ENCODE data around the gene AP4E1.
A peak's percentile ranks its signal among the peaks of the same experiment; 100 is the strongest.
"Not testable (repeated sequence)": the region's sequence is repeated elsewhere in the genome, so short reads cannot be mapped to it uniquely, and the experiment has no call there.

The AP4E1 gene

DNA sequence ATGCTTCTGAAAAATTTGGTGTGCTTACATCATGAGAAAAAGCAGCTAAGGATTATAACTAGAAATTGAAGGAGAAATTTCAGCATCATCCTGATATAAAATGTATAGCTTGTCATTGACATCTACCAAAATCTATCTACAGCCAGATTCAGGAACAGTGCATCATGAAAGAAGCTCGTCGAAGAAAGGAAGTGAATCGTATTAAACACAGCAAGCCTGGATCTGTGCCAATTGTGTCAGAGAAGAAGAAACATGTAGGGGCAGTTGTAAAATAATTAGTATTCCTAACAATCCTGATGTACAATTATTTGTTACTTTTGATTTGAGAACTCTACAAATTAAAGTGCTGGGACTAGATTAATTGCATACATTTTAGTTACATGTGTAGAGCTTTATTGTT is 37.2 kb downstream of the AP4E1 start:
- peak in 1 of 2 experiments; percentile 4 for DNase-seq (ENCODE audit: low read depth in 2 of 2)

DNA sequence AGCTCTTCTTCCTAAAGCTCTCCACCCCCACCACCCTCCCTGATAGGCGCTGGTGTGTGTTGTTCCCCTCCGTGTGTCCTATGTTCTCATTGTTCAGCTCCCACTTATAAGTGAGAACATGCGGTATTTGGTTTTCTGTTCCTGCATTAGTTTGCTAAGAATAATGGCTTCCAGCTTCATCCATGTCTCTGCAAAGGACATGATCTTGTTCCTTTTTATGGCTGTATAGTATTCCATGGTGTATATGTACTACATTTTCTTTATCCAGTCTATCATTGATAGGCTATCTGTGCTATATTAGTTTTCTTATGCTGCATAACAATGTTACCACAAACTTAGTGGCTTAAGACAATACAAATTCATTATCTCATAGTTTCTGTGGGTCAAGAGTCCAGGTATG is 42.3 kb downstream of the AP4E1 start:
- not testable (repeated sequence) for DNase-seq (ENCODE audit: low read depth in 2 of 2)

DNA sequence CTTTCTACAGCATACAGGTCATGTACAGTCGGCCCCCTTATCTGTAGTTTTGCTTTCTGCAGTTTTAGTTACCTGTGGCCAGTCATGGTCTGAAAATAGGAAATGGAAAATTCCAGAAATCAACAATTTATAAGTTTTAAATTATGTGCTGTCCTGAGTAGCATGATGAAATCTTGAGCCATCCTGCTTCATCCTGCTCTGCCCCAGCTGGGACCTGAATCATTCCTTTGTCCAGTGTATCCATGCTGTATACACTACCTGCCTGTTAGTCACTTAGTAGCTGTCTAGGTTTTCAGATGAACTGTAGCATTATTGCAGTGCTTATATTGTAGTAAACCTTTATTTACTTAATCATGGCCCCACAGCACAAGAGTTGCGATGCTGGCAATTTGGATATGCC is 44.8 kb downstream of the AP4E1 start:
- DNase-seq (ENCODE audit: low read depth in 2 of 2) = peak in 1 of 2 experiments; percentile 19

DNA sequence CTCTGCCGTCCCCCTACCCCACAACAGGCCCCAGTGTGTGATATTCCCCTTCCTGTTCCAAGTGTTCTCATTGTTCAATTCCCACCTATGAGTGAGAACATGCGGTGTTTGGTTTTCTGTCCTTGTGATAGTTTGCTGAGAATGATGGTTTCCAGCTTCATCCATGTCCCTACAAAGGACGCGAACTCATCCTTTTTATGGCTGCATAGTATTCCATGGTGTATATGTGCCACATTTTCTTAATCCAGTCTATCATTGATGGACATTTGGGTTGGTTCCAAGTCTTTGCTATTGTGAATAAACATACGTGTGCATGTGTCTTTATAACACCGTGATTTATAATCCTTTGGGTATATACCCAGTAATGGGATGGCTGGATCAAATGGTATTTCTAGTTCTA is 46.4 kb downstream of the AP4E1 start:
- not testable (repeated sequence) for DNase-seq (ENCODE audit: low read depth in 2 of 2)

DNA sequence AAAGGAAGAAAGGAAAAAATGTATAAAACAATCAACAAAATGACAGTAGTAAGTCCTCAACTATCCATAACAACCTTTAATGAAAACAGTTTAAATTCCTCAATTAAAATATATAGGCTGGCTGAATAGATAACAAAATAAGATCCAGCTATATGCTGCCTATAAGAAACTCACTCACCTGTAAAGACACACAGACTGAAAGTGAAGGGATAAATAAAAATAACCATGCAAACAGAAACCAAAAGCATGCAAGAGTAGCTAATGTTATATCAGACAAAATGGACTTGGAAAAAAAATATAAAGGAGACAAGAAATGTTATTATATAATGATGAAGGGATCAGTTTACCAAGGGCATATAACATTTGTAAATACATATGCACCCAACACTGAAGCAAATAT is 51.2 kb downstream of the AP4E1 start:
- DNase-seq (ENCODE audit: low read depth in 2 of 2) = no peak

DNA sequence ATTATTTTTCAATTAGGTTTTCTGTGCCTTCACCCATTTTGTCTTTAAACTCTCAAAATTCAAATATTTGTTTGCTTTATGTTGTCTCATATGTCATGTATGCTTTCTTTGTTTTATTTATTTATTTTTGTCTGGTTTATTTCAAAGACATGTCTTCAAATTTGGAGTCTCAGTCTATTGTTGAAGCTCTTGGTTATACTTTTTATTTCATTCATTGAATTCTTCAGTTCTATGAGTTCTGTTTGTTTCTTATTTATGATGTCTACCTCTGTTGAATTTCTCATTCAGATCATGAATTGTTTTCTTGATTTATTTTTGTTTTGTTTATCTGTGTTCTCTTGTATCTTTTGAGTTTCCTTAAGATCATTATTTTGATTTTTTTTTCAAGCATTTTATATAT is 55.6 kb downstream of the AP4E1 start:
- DNase-seq (ENCODE audit: low read depth in 2 of 2) = no peak

DNA sequence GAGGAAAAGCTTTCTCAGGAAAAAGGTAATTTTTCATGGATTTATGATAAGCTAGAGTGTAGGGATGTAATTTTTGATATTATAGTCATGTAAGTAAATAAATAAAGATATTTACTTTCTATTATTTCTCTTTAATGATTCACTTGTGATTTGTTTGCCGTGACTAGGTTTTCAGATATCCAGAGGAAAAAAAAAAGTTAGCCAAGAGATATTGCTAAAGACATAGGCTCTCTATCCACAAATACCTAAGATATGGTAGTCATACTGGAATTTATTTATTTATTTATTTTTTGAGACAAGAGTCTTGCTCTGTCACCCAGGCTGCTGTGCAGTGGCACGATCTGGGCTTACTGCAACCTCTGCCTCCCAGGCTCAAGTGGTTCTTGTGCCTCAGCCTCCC is 59.9 kb downstream of the AP4E1 start:
- DNase-seq (ENCODE audit: low read depth in 2 of 2) = no peak

DNA sequence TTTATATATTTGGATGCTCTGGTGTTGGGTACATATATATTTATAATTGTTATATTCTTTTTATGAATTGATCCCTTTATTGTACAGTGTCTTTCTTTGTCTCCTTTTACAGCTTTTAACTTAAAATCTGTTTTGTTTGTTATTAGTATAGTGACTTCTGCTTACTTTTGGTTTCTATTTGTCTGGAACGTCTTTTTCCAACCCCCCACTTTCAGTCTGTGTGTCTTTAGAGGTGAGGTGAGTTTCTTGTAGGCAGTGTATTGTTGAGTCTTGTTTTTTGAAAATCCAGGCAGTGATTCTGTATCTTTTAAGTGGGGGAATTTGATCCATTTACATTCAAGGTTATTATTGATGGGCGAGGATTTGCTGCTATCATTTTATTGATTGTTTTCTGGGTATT is 62.0 kb downstream of the AP4E1 start:
- DNase-seq (ENCODE audit: low read depth in 2 of 2) = no peak

DNA sequence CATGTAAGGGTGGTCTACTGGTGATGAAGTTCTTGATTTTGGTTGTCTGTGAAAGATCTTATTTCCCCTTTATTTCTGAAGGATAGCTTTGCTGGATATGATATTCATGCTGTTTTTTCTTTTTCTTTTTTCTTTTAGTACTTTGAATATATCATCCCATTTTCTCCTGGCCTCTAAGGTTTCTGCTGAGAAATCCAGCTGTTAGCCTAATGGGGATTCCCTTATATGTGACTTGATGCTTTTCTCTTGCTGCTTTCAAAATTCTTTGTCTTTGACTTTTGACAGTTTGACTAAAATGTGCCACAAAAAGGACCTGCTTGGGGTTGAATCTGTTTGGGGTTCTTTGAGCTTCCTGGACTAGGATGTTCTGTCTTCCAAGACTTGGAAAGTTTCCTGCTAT is 62.6 kb downstream of the AP4E1 start:
- DNase-seq (ENCODE audit: low read depth in 2 of 2) = no peak

DNA sequence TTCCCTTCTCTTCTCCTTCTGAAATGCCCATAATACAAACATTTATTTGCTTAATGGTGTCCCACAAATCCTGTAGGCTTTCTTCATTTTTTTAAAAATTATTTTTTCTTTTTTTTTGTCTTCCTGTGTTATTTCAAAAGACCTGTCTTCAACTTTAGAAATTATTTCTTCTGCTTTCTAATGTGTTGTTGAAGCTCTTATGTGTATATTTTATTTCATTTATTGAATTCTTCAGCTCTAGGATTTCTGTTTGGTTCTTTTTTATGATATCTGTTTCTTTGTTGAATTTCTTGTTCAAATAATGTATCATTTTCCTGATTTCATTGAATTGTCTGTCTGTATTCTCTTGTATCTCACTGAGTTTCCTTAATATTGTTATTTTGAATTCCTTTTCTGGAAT is 63.1 kb downstream of the AP4E1 start:
- DNase-seq (ENCODE audit: low read depth in 2 of 2) = no peak

DNA sequence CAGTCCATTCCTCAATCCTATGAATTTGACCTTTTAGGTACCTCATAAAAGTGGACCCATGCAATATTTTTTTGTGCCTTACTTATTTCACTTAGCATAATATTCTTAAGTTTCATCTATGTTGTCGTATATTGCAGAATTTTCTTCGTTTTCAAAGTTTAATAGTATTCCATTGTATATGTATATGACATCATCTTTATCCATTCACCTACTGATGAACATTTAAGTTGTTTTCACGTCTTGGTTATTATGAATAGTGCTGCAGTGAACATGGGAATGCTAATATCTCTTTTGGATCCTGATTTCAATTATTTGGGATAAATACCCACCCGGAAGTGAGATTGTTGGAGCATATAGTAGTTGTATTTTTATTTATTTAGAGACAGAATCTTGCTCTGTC is 65.1 kb downstream of the AP4E1 start:
- no peak for DNase-seq (ENCODE audit: low read depth in 2 of 2)

DNA sequence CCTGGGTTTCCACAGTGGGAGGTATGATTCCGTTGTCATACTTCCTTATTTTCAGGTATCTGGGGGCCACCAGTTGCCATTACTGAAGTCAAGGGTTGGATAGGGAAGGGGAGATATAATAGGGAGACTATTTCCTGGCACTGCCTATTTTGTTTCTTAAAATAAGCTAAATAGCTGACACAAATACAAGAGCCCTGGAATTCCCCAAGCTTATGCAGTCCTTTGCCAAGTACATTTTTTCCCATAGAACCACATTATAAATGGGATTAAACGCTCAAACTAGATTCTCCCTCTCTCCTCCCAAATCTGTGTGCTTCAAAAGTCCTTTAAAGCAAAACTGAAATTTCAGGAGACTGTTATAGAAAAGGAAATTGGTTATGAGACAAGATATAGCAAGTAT is 68.7 kb downstream of the AP4E1 start:
- no peak for DNase-seq (ENCODE audit: low read depth in 2 of 2)

DNA sequence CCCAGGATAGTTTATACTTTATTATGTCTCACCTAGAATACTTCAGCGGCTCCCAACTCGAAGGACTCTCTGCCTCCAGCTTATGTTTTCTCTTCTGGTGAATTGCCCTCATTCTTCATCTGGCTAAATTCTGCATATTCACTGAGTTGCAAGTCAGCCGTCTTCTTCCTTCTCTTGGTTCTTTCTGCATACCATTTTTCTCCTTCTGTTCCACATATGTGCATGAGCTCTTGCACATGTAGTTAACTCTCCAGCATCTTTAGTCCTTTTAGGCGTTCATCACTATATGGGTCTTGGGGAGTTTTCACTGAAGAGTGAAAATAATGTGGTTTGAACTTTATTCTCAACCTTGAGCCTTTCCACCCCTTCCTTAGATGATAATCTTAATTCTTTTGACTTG is 70.1 kb downstream of the AP4E1 start:
- no peak for DNase-seq (ENCODE audit: low read depth in 2 of 2)

DNA sequence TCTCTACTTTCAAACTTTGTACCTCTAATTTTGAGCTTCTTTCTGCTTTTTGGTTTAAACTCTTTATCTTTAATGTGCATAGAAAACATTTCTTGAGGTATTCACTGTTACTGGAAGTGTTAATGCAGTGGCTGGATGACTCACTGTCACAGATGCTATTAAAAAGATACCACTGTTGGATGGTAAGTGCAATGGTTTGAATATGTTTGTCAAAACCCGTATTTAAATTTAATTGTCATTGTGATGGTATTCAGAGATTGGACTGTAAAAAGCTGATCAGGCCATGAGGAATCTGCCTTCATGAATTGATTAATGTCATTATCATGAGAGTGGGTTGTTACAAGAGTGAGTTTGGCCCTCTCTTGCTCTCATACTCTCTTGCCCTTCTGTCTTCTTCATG is 70.6 kb downstream of the AP4E1 start:
- peak; percentile 12 to 14 for DNase-seq (ENCODE audit: low read depth in 2 of 2)

DNA sequence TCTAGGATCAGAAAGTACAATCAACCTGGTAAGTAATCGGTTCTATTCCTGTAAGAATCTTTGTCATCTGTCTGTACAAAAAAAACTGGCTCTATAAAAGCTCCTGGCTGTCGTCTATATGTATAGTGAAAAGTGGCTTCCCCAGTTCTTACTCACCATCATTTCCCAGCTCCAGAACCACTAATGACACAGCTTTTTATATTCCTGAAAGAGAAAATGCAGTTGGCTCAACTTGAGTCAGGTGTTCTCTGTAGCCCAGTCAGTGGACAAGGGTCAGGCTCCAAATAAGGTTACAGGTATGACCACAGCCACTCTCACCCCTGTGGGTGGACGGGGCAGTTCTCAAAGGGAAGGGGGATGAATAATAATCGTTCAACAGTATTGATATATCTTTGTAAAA is 85.1 kb downstream of the AP4E1 start:
- DNase-seq (ENCODE audit: low read depth in 2 of 2) = no peak

DNA sequence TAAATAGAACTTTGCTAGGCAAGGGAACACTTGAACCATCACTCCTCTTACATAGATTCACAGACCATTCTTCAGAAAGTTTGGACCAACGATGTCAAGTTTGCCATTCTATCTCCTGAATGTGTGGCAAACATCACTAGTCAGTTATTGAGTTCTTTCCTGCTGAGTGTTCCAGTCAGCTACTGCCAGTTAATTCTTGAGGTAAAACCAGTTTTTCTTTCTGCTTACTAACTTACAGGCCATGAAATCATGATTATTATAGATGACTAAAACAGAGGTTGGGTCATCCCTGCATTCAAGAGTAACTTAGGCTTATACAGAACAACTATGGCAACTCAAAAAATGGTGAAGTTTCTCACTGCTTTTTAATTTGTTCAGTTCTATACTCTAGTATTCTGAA is 88.2 kb downstream of the AP4E1 start:
- DNase-seq (ENCODE audit: low read depth in 2 of 2) = no peak

DNA sequence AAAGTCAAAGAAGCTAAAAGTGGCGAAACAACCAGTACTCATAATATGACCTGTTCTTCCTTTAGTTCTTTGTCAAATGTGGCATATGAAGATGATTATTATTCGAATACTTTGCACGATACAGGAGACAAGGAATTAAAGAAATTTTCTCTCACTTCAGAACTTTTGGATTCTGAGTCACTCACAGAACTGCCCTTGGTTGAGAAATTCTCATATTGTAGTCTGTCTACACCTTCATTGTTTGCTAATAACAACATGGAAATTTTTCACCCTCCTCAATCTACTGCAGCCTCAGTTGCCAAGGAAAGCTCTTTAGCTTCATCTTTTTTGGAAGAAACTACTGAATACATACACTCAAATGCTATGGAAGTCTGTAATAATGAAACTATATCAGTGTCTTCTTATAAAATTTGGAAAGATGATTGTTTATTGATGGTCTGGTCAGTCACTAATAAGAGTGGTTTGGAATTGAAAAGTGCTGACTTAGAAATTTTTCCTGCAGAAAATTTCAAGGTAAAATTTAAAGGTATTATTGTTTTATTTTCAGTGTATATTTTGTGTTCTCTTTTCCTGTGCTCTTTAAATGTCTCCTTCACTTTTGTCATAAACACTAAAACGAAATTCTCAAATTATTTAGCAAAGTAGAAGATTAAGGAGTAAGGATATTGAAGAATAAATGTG is 89.0 kb downstream of the AP4E1 start:
- no peak for DNase-seq (ENCODE audit: low read depth in 2 of 2)

DNA sequence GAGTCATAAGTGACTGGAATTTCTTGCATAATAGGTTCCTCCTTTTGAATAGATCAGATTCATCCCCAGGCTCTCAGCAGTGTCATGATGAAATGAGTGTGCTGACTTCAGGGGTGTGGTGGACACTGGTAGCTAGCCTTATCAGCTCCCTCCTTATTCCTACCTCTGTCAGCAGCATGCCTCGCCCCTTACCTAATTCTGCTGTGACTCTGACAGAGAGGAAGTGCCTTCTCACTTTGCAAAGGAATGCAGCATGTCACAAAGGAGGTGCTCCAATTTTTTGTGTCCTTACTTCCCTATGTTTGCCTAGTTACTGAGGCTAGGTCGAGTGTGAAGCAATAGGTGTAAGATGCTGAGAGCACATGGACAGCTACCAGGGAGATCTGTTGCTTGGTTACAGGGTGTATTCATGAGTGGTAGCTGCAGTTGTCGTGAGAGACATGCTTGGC is 95.6 kb downstream of the AP4E1 start:
- no peak for DNase-seq (ENCODE audit: low read depth in 2 of 2)

DNA sequence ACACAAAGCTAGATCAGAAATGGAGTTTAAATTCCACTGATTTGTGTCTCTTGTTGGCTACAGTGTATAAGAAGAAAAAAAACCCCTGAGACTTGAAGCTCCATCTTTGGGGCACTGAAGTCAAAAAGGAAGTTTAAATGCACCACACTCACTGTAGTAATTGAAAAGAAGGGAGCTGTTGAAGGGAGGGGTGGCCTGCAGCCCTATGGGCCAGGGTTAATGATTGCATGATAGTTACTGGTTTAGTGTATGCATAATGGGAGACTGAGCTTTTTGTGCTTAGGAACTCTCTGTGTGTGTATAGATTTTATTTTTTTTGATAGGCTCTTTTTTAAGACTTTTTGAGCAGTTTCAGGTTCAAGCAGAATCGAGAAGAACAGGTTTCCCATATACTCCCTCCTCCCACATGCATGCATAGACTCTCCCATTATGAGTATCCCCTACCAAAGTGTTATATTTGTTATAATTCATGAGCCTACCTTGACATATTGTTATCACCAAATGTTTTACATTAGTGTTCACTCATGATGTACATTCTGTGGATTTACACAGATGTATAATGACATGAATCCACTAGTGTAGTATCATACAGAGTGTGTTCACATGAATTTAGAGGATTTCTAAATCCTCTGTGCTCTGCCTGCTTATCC is 98.0 kb downstream of the AP4E1 start:
- DNase-seq (ENCODE audit: low read depth in 2 of 2) = no peak

DNA sequence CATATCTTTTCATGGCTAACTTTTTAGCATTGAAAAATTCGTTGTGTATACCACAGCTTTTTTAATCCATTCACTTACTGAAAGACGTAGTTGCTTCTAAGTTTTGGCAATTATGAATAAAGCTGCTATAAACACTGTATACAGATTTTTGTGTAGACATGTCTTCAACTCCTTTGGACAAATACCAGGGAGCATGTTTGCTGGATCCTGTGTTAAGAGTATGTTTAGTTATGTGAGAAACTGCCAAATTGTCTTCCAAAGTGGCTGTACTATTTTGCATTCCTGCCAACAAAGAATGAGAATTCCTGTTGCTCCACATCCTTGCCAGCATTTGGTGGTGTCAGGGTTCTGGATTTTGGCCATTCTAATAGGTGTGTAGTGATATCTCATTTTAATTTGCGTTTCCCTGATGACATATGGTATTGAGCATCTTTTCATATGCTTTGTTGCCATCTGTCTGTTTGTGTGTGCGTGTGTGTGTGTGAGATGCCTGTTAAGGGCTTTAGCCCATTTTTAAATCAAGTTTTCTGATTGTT is 98.7 kb downstream of the AP4E1 start:
- DNase-seq (ENCODE audit: low read depth in 2 of 2) = no peak

DNA sequence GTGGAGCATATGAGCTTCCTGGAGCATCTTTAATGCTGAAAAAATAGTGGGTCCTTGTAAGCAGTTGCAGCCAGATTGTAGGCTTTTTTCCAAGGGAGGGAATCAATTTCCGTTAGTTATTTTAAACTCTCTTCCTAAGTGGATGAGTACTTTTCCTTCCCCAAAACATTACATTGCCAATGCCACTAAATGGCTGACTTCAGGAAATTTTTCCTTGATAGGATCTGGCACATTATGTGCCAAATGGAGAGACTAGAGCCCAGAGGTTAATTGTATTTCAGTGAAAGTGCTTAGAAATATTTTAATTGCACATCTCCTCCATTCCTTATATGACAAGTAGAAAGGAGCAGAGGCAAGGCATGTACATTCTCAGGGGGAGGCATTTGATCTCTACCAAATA is 102.7 kb downstream of the AP4E1 start:
- no peak for DNase-seq (ENCODE audit: low read depth in 2 of 2)

DNA sequence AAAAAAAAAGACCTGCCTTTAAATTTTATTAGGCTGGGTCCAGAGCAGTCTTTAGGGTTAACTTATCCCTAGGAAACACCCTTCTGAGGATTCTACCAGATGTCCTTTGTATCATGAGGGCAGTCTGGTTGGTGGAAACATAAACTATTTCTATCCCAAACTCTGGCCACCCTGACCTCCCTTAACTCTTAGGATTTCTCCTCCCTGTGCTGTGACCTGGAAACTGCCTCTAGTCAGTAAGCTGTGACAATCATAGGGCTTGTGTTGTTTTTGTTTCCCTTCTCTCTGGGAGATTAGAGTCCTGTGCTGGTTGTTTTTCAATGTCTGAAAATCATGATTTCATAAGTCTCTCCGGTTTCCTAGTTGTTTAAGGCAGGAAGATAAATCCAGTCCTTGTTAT is 108.1 kb downstream of the AP4E1 start:
- DNase-seq (ENCODE audit: low read depth in 2 of 2) = no peak

DNA sequence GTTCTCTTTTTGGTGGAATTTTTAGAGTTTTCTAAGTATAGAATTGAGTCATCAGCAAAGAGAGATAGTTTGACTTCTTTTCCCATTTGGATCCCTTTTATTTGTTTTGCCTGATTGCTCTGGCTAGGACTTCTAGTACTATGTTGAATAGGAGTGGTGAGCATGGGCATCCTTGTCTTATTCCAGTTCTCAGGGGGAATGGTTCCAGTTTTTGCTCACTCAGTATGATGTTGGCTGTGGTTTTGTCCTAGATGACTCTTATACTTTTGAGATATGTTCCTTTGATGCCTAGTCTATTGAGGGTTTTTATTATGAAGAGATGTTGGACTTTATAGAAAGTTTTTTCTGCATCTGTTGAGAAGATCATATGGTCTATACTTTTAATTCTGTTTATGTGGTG is 113.7 kb downstream of the AP4E1 start:
- DNase-seq (ENCODE audit: low read depth in 2 of 2) = no peak

DNA sequence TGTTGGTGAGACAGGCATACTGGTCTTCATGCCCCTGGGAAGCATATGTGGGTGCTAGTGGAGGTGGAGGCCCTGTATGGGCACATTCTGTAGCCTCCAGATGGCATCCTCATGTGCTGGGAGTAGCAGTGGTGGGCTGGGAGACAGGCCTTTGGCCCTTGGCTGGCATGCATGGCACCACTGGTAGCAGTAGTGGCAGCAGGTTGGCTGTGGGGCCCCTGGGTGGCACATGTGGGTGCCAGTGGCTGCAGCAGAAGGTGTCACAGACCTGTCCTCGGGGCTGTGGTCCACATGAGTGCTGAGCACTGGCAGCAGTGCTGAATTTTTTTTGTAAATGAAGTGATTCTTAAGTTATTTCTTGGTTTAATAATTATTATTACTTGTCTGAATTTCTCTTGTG is 115.0 kb downstream of the AP4E1 start:
- no peak for DNase-seq (ENCODE audit: low read depth in 2 of 2)
